K562 (cell line): ENCODE measurements around the gene PNKD. TPM values are rescaled to one million over a fixed set of nuclear protein-coding genes. Genes with fewer than 3 reads are reported as not detected.
A peak's percentile ranks its signal among the peaks of the same experiment; 100 is the strongest.

Experiments used
- ATAC-seq: fragments of 200-7000 bp; cut with Tn5 transposase; 3 replicates; pipeline ENCODE4 v1.9.1; 2020; ENCODE audit warnings: moderate library complexity
- Bru-seq: library from RNA; stranded (reverse); fragments of 400-500 nt; gene quantifications from one replicate; lab custom pipeline; 2021; lab: Mats Ljungman, UMichigan
- BruChase-seq, 2 experiments: library from RNA; stranded (reverse); fragments of 400-500 nt; gene quantifications; one replicate each; lab custom pipeline; 2021; lab: Mats Ljungman, UMichigan
- BruUV-seq: library from RNA; stranded (reverse); fragments of 400-500 nt; replicated peaks from 2 replicates; lab custom pipeline; 2021; lab: Mats Ljungman, UMichigan
- CTCF ChIA-PET: fragments of 300-600 bp; formaldehyde crosslinking; extraction: SDS; loops from one replicate; lab custom pipeline; 2021; ENCODE audit warnings: low intra/inter-chr PET ratio; lab: Yijun Ruan, JAX
- POLR2A ChIA-PET: fragments of 300-600, 350-650 bp; sonication (Branson Sonifier 250); formaldehyde crosslinking; extraction: SDS; loops from one replicate; lab custom pipeline; 2021; ENCODE audit warnings: antibody characterized with exemption, inconsistent platforms; lab: Yijun Ruan, JAX
- DNase-seq, 4 experiments: peaks; one replicate each; pipeline versions ENCODE4 v3.0.0 to v3.0.0-alpha.2; 2011 to 2018; ENCODE audit warnings: low spot score in 3 of 4, mixed read lengths in 3 of 4; ENCODE audit errors: extremely low read depth in 1 of 4
- FAIRE-seq: peaks from 2 replicates; lab custom pipeline; 2011; peaks lifted over from hg19 to GRCh38; lab: Jason Lieb, UNC
- H2AFZ ChIP-seq: 2 replicates; pipeline ENCODE4 v1.6.0; 2011; ENCODE audit warnings: low read depth, low read length, control low read depth, inconsistent platforms
- H3K27ac ChIP-seq: fragments of 200-600 bp; 3 replicates; pipeline ENCODE4 v1.8.0; 2011; ENCODE audit warnings: low read depth, mild to moderate bottlenecking, control low read depth, inconsistent platforms, low read length, moderate library complexity, mixed read lengths; ENCODE audit errors: extremely low read depth
- H3K27me3 ChIP-seq, 2 experiments: fragments of 300-600 bp in 1 of 2; 2 replicates in 1 of 2; 3 replicates in 1 of 2; pipeline versions ENCODE4 v1.6.0 to v1.8.0; 2011; ENCODE audit warnings: inconsistent platforms in 2 of 2, low read length in 2 of 2, mild to moderate bottlenecking in 1 of 2, mixed read lengths in 1 of 2, moderate library complexity in 1 of 2; ENCODE audit not compliant: control insufficient read depth in 2 of 2, insufficient read depth in 2 of 2
- H3K36me3 ChIP-seq: fragments of 300-600 bp; 3 replicates; pipeline ENCODE4 v1.8.0; 2011; ENCODE audit warnings: mild to moderate bottlenecking, low read length, inconsistent platforms; ENCODE audit not compliant: control insufficient read depth, insufficient read depth
- H3K4me1 ChIP-seq, 2 experiments: fragments of 200-600 bp in 1 of 2; replicated peaks in 1 of 2; 2 replicates in 1 of 2; 3 replicates in 1 of 2; pipeline versions ENCODE4 v1.5.1 to v1.8.0; 2011; ENCODE audit warnings: inconsistent platforms in 2 of 2, low read length in 2 of 2, mild to moderate bottlenecking in 1 of 2, mixed read lengths in 1 of 2, moderate library complexity in 1 of 2; ENCODE audit not compliant: control insufficient read depth in 2 of 2, insufficient read depth in 2 of 2
- H3K4me2 ChIP-seq: 2 replicates; pipeline ENCODE4 v1.6.1; 2011; ENCODE audit warnings: low read length, control low read depth, inconsistent platforms, mixed read lengths; ENCODE audit not compliant: insufficient read depth
- H3K4me3 ChIP-seq: fragments of 200-600 bp; sonication (generic), shearing (Covaris generic); 2 replicates; pipeline ENCODE4 v1.5.1; 2016; ENCODE audit warnings: control low read depth, inconsistent platforms
- H3K79me2 ChIP-seq: fragments of 200-600 bp; 3 replicates; pipeline ENCODE4 v1.8.0; 2011; ENCODE audit warnings: low read length, inconsistent platforms; ENCODE audit not compliant: control insufficient read depth, insufficient read depth
- H3K9ac ChIP-seq, 2 experiments: 2 replicates each; pipeline versions ENCODE4 v1.6.0 to v1.6.1; 2011; ENCODE audit warnings: low read depth in 2 of 2, low read length in 2 of 2, control low read depth in 1 of 2, inconsistent platforms in 1 of 2, mild to moderate bottlenecking in 1 of 2, mixed read lengths in 1 of 2; ENCODE audit not compliant: insufficient read depth in 1 of 2
- H3K9me1 ChIP-seq: one replicate; pipeline ENCODE4 v1.6.0; 2011; ENCODE audit warnings: inconsistent platforms, mild to moderate bottlenecking, low read length, moderate library complexity; ENCODE audit not compliant: control insufficient read depth, insufficient read depth
- H3K9me3 ChIP-seq: replicated peaks from 2 replicates; pipeline ENCODE4 v1.5.1; 2011; ENCODE audit warnings: low read depth, low read length, inconsistent platforms; ENCODE audit not compliant: control insufficient read depth, insufficient read depth
- H4K20me1 ChIP-seq: replicated peaks from 2 replicates; pipeline ENCODE4 v1.6.1; 2011; ENCODE audit warnings: low read length, inconsistent platforms, mixed read lengths; ENCODE audit not compliant: control insufficient read depth, insufficient read depth
- BMI1 ChIP-seq: fragments of 150-350 bp; IDR thresholded peaks from 2 replicates; pipeline ENCODE4 v1.6.1; 2014; ENCODE audit warnings: low read length
- CCAR2 ChIP-seq: fragments of 200-400 bp; formaldehyde crosslinking; IDR thresholded peaks from 2 replicates; pipeline ENCODE4 v1.6.1; 2017; ENCODE audit warnings: mild to moderate bottlenecking, low read depth, low read length
- ELF1 ChIP-seq: fragments of 200-800 bp; sonication (Bioruptor generic); IDR thresholded peaks from 2 replicates; pipeline ENCODE4 v1.6.1; 2016; ENCODE audit warnings: missing genetic modification characterization, missing compliant biosample characterization
- HNRNPUL1 ChIP-seq: fragments of 200-400 bp; formaldehyde crosslinking; IDR thresholded peaks from 2 replicates; pipeline ENCODE4 v1.6.1; 2017; ENCODE audit warnings: low read length
- PTBP1 ChIP-seq: fragments of 200-400 bp; formaldehyde crosslinking; IDR thresholded peaks from 2 replicates; pipeline ENCODE4 v1.6.1; 2017; ENCODE audit warnings: low read depth, low read length
- U2AF1 ChIP-seq: fragments of 200-400 bp; formaldehyde crosslinking; optimal IDR thresholded peaks from 2 replicates; pipeline ENCODE3; 2017; ENCODE audit warnings: mild to moderate bottlenecking, low read depth, low read length, moderate library complexity
- ZNF785 ChIP-seq: fragments of 250-450 bp; sonication (Bioruptor Pico); IDR thresholded peaks from 2 replicates; pipeline ENCODE4 v1.4.0; 2020; ENCODE audit warnings: mild to moderate bottlenecking
- WGBS: fragments of 100-300 bp; shearing (Covaris generic); methylation state at CpG from one replicate; pipeline ENCODE4 v1.1.6; 2016; ENCODE audit warnings: low coverage, mixed read lengths; ENCODE audit not compliant: insufficient coverage; ENCODE audit errors: missing lambda C conversion rate; 5-methylcytosine and 5-hydroxymethylcytosine counted together
- in situ Hi-C: fragments of 300-500 bp; cut with MboI; formaldehyde crosslinking; loops from 4 replicates; pipeline ENCODE4 v1.15.0; 2018; ENCODE audit warnings: inconsistent platforms, mixed read lengths
- intact Hi-C: fragments of 100-400 bp; cut with micrococcal nuclease; formaldehyde crosslinking; loops from 2 replicates; pipeline ENCODE4 v1.14.2; 2022
- long read RNA-seq, 3 experiments: library from polyadenylated mRNA in 2 of 3; library from RNA in 1 of 3; unstranded in 2 of 3; stranded (forward) in 1 of 3; transcript quantifications; one replicate each; pipeline ENCODE4 v2.0.0, GENCODE V29; 2019 to 2022
- polyA minus RNA-seq, 3 experiments: library from RNA; depleted of rRNA, polyadenylated mRNA; stranded (reverse); fragments of >200 nt; gene quantifications; 2 replicates each; pipeline ENCODE4 v1.2.3, GENCODE V29; 2011
- polyA plus RNA-seq, 8 experiments: library from polyadenylated mRNA; depleted of rRNA in 4 of 8; stranded (reverse) in 5 of 8; unstranded in 3 of 8; fragments of >200 nt; fragmentation: Nextera tagmentation in 2 of 8; fragmentation: Illumina TruSeq in 1 of 8; extraction: Ambion mirVana in 2 of 8; extraction: Trizol in 1 of 8; gene quantifications; 2 replicates each; pipeline versions ENCODE4 v1.2.1 to v1.2.3, GENCODE V29; 2011 to 2014; ENCODE audit warnings: inconsistent platforms in 1 of 8, missing spikeins in 1 of 8
- total RNA-seq, 7 experiments: library from RNA; depleted of rRNA in 6 of 7; stranded (reverse); fragments of >200 nt in 6 of 7; fragmentation: Illumina TruSeq in 2 of 7; extraction: Trizol in 2 of 7; gene quantifications; 2 replicates each; pipeline versions ENCODE4 v1.2.1 to v1.2.3, GENCODE V29; 2011 to 2021; ENCODE audit warnings: low replicate concordance in 1 of 7
- TF ChIP-seq, protein P1 (sequence below), 2 experiments: fragments of 450-650 bp in 1 of 2; IDR thresholded peaks; 2 replicates each; pipeline ENCODE4 v1.6.1; 2011 to 2017; ENCODE audit warnings: low read depth in 2 of 2, antibody characterized with exemption in 1 of 2, borderline replicate concordance in 1 of 2, low read length in 1 of 2, mild to moderate bottlenecking in 1 of 2, mixed read lengths in 1 of 2; ENCODE audit not compliant: control insufficient read depth in 1 of 2

The PNKD gene, protein sequence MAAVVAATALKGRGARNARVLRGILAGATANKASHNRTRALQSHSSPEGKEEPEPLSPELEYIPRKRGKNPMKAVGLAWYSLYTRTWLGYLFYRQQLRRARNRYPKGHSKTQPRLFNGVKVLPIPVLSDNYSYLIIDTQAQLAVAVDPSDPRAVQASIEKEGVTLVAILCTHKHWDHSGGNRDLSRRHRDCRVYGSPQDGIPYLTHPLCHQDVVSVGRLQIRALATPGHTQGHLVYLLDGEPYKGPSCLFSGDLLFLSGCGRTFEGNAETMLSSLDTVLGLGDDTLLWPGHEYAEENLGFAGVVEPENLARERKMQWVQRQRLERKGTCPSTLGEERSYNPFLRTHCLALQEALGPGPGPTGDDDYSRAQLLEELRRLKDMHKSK
- total RNA-seq (2011; cell fraction: chromatin; rRNA removed; ENCODE audit: low replicate concordance), result 14.5 and 65.7 TPM in 2 replicates
- 43.7 and 53.7 TPM in 2 replicates for total RNA-seq (2011; cell fraction: nucleolus; rRNA removed)
- total RNA-seq (2011; cell fraction: nucleoplasm; rRNA removed), result 35.0 and 68.9 TPM in 2 replicates
- total RNA-seq (2014; rRNA removed), result 50.2 and 55.7 TPM in 2 replicates
- total RNA-seq (2014; rRNA removed; fragmentation: Illumina TruSeq; extraction: Trizol), result 17.5 and 26.0 TPM in 2 replicates
- 32.3 and 34.0 TPM in 2 replicates for total RNA-seq (2015; rRNA removed; fragmentation: Illumina TruSeq; extraction: Trizol)
- 59.5 and 60.1 TPM in 2 replicates for total RNA-seq (2021)
- polyA plus RNA-seq (2011; rRNA removed), result 37.2 and 41.2 TPM in 2 replicates
- 44.5 and 73.0 TPM in 2 replicates for polyA plus RNA-seq (2011; cell fraction: cytosol; rRNA removed)
- 74.3 and 129 TPM in 2 replicates for polyA plus RNA-seq (2011; cell fraction: nucleus; rRNA removed)
- 59.7 and 79.4 TPM in 2 replicates for polyA plus RNA-seq (2012)
- 64.2 and 68.2 TPM in 2 replicates for polyA plus RNA-seq (2014; fragmentation: Illumina TruSeq; extraction: Trizol)
- polyA plus RNA-seq (2014; fragmentation: Nextera tagmentation; extraction: Ambion mirVana), result 100 to 1,000 TPM in 1 of 2 experiments, 10 to 100 TPM in 1; 89.1 to 105 TPM
- 80.6 and 85.2 TPM in 2 replicates for polyA plus RNA-seq (2014; rRNA removed)
- polyA minus RNA-seq (2011; rRNA and poly(A)+ RNA removed), result 8.8 and 9.5 TPM in 2 replicates
- 11.2 and 13.5 TPM in 2 replicates for polyA minus RNA-seq (2011; cell fraction: cytosol; rRNA and poly(A)+ RNA removed)
- 11.0 and 18.3 TPM in 2 replicates for polyA minus RNA-seq (2011; cell fraction: nucleus; rRNA and poly(A)+ RNA removed)
- percentile 50 among the genes with signal in this experiment for Bru-seq, nascent RNA
- BruChase-seq, experiment 1, labeled RNA remaining after a 2-hour chase, result percentile 45 among the genes with signal in this experiment
- BruChase-seq, experiment 2, labeled RNA remaining after a 6-hour chase, result percentile 48 among the genes with signal in this experiment
- long read RNA-seq, experiment 1, transcript PNKD-201 (3 exons, 758 nt), result major isoform, 71 of 128 reads
- long read RNA-seq, experiment 1, partial matches to known transcripts, result 1 of 128 reads
- long read RNA-seq, experiment 1, other reads (novel, unspliced or antisense), result 51 of 128 reads
- long read RNA-seq, experiment 2, transcript PNKD-202 (9 exons, 2,991 nt), result minor isoform, 11 of 75 reads
- long read RNA-seq, experiment 2, transcript PNKD-201 (3 exons, 758 nt), result major isoform, 44 of 75 reads
- long read RNA-seq, experiment 2, partial matches to known transcripts, result 4 of 75 reads
- long read RNA-seq, experiment 2, other reads (novel, unspliced or antisense), result 13 of 75 reads
- long read RNA-seq, experiment 3, transcript PNKD-202 (9 exons, 2,991 nt), result minor isoform, 5 of 64 reads
- long read RNA-seq, experiment 3, transcript PNKD-201 (3 exons, 758 nt), result major isoform, 56 of 64 reads
- long read RNA-seq, experiment 3, partial matches to known transcripts, result 0 of 64 reads
- long read RNA-seq, experiment 3, other reads (novel, unspliced or antisense), result 3 of 64 reads

DNA sequence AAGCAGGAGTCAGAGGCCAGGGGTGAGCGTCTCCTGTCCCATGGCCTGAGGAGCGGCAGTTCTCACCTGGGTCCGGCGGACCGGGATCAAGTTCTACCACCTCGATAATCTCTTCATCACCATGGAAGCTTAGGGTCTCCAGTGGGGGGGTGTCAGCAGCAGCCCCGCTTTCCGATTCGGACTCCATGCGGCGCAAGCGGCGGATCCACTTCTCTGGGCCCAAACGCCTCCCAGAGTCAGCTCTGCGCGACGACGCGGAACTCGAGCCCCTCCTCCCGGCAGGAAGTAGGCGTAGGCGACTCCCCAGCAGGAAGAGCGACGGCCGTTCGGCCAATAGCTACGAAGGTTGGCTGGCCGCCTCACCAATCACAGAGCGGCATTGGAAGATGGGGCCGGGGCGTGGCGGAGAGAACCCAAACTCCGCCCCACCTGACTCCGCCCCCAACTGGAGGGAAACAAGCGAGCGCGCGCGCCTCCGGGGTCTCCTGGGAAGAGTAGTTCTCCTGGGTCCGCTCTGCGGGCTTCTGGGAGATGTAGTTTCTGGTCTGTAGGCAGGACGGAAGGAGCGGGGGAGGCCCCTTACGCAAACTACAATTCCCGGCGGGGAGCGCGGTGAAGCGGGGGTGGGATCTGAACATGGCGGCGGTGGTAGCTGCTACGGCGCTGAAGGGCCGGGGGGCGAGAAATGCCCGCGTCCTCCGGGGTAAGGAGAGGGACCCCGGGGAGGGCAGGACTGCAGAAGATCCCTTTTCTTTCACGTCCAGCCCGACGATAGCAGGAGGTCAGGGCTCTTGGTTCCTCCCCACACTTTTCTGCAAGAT, at the start of gene PNKD, which contains the start of gene AAMP:
TSS of gene PNKD (plus strand) at position 620 of the 821 bp plus-strand sequence. CDS start at position 637, 17 bp downstream.
TSS of gene AAMP (minus strand) at position 238 of the 821 bp plus-strand sequence. CDS start at position 187, 51 bp downstream.
- peak within 1 kb of the TSS; percentile 83 to 96 for H3K9ac ChIP-seq
- H3K9me3 ChIP-seq, result no peaks in the 10 kb centered on the region
- peak within 1 kb of the TSS; percentile 89 for H3K4me2 ChIP-seq
- H3K9me1 ChIP-seq, result no peaks in the 10 kb centered on the region
- H4K20me1 ChIP-seq, result 0 out of 2 replicates have a peak, but pooled peaks cover 3% of the 10 kb centered on the region
- intact Hi-C loops, result loop anchor here (10.0 kb wide), 1 partner anchor 375 kb away; no protein-coding TSS in a partner anchor
- H3K27me3 ChIP-seq, result no peaks in the 10 kb centered on the region
- H3K4me3 ChIP-seq, result peak within 1 kb of the TSS; percentile 84
- H3K27ac ChIP-seq, result peak within 1 kb of the TSS; percentile 80
- DNase-seq, result peak; percentile 94 to 98 (median 96)
- H3K4me1 ChIP-seq, result peaks cover 4 to 25% of the 10 kb centered on the region in 2 experiments; a peak in 3 of 5 replicates
- ChIA-PET CTCF (interaction anchor here (0.6 to 1.3 kb wide), 2 partner anchors 18 to 31 kb away, joined by 3 to 5 read pairs; no protein-coding TSS in a partner anchor), POLR2A (interaction anchor here (0.6 to 1.5 kb wide), 13 partner anchors 9 to 374 kb away, joined by 3 to 6 read pairs (median 5); partner anchors contain the start of genes CTDSP1 and GPBAR1)
- H3K79me2 ChIP-seq, result peaks cover 25% of the 10 kb centered on the region
- BruUV-seq, result no TSS peak
- peak; percentile 91 for ATAC-seq
- H2AFZ ChIP-seq, result peak within 1 kb of the TSS; percentile 90
- FAIRE-seq, result peak; percentile 96
- H3K36me3 ChIP-seq, result peaks cover 53% of the 10 kb centered on the region
- in situ Hi-C loops, result no loop called here
- 0% methylated on average over 37 of the region's 64 CpGs for WGBS
- no peak for TF ChIP-seq HNRNPUL1
- no peak for TF ChIP-seq U2AF1
- peak; percentile 75 for TF ChIP-seq ELF1 (tag)
- TF ChIP-seq, protein P1, sequence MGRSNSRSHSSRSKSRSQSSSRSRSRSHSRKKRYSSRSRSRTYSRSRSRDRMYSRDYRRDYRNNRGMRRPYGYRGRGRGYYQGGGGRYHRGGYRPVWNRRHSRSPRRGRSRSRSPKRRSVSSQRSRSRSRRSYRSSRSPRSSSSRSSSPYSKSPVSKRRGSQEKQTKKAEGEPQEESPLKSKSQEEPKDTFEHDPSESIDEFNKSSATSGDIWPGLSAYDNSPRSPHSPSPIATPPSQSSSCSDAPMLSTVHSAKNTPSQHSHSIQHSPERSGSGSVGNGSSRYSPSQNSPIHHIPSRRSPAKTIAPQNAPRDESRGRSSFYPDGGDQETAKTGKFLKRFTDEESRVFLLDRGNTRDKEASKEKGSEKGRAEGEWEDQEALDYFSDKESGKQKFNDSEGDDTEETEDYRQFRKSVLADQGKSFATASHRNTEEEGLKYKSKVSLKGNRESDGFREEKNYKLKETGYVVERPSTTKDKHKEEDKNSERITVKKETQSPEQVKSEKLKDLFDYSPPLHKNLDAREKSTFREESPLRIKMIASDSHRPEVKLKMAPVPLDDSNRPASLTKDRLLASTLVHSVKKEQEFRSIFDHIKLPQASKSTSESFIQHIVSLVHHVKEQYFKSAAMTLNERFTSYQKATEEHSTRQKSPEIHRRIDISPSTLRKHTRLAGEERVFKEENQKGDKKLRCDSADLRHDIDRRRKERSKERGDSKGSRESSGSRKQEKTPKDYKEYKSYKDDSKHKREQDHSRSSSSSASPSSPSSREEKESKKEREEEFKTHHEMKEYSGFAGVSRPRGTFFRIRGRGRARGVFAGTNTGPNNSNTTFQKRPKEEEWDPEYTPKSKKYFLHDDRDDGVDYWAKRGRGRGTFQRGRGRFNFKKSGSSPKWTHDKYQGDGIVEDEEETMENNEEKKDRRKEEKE (IDR thresholded peaks at IDR 0.05; ENCODE audit: borderline replicate concordance in 1 of 2, control insufficient read depth in 1 of 2, low read depth in 2 of 2, low read length in 1 of 2), result 0 out of 4 replicates have a peak, but pooled peaks of 1 of the 2 experiments have one; percentile 29
- TF ChIP-seq ZNF785 (CRISPR knock-in tag), result no peak
- TF ChIP-seq PTBP1, result no peak
- TF ChIP-seq BMI1, result no peak
- no peak for TF ChIP-seq CCAR2
